GM23338 (cell line): ENCODE results near the gene NXN.

Experiments
- CREB1 ChIP-seq: fragments of 250-450 bp; sonication (Bioruptor Pico); IDR thresholded peaks from 2 replicates; pipeline ENCODE4 v1.5.0; 2020; ENCODE audit warnings: low read depth, mild to moderate bottlenecking, moderate library complexity
- CTCF ChIP-seq, 2 experiments: fragments of 200-600 bp in 1 of 2; sonication (generic) in 1 of 2; conservative IDR thresholded peaks; 2 replicates each; pipeline versions ENCODE4 v1.5.1 to v1.6.1; 2016 to 2017; ENCODE audit warnings: antibody characterized with exemption in 2 of 2, low read depth in 2 of 2, mild to moderate bottlenecking in 2 of 2, moderate library complexity in 1 of 2
- EZH2 ChIP-seq: fragments of 200-600 bp; sonication (generic); IDR thresholded peaks from one replicate; pipeline ENCODE4 v1.8.0; 2017; ENCODE audit warnings: antibody characterized with exemption, mild to moderate bottlenecking, low read depth; ENCODE audit not compliant: unreplicated experiment
- EZH2phosphoT487 ChIP-seq: fragments of 200-600 bp; sonication (generic); IDR thresholded peaks from one replicate; pipeline ENCODE4 v1.8.1; 2018; ENCODE audit warnings: antibody characterized with exemption; ENCODE audit not compliant: unreplicated experiment
- JUNB ChIP-seq: IDR thresholded peaks from one replicate; pipeline ENCODE4 v1.6.1; 2016; ENCODE audit warnings: antibody characterized with exemption; ENCODE audit not compliant: unreplicated experiment
- NANOG ChIP-seq: IDR thresholded peaks from 2 replicates; pipeline ENCODE4 v1.6.1; 2016; ENCODE audit warnings: antibody characterized with exemption, borderline replicate concordance
- POLR2AphosphoS5 ChIP-seq: IDR thresholded peaks from 2 replicates; pipeline ENCODE4 v1.6.1; 2016; ENCODE audit warnings: antibody characterized with exemption, low read depth
- REST ChIP-seq: IDR thresholded peaks from one replicate; pipeline ENCODE4 v1.6.1; 2018; ENCODE audit warnings: antibody characterized with exemption; ENCODE audit not compliant: unreplicated experiment
- STAT1 ChIP-seq: IDR thresholded peaks from one replicate; pipeline ENCODE4 v1.6.1; 2016; ENCODE audit warnings: antibody characterized with exemption; ENCODE audit not compliant: unreplicated experiment
- ZNF331 ChIP-seq: fragments of 250-450 bp; sonication (Bioruptor Pico); IDR thresholded peaks from 2 replicates; pipeline ENCODE4 v1.5.0; 2020; ENCODE audit warnings: low read depth, mild to moderate bottlenecking, moderate library complexity

GRCh38 chr17:752002-752619 lies 227.5 kb downstream of the NXN start, which contains the start of gene GEMIN4:
- peak; percentile 59 to 93 for TF ChIP-seq CTCF (conservative IDR thresholded peaks at IDR 0.05; ENCODE audit: low read depth in 2 of 2)
- no peak for TF ChIP-seq REST
- peak; percentile 75 for TF ChIP-seq POLR2AphosphoS5
- no peak for TF ChIP-seq ZNF331 (CRISPR knock-in tag)
- no peak for TF ChIP-seq CREB1 (CRISPR knock-in tag)
- no peak for TF ChIP-seq EZH2phosphoT487
- TF ChIP-seq EZH2: no peak
- TF ChIP-seq NANOG: no peak
- no peak for TF ChIP-seq STAT1
- TF ChIP-seq JUNB: no peak
